HG03565 (cell line): ENCODE measurements around the gene TAL2.

Experiments
- ATAC-seq: cut with Tn5 transposase; IDR thresholded peaks from one replicate; pipeline ENCODE4 v1.9.1; 2021; ENCODE audit warnings: mild to moderate bottlenecking, moderate library complexity; ENCODE audit not compliant: unreplicated experiment

TAL2 gene

GRCh38 chr9:105662184-105663104 is at the start of gene TAL2:
Gene TAL2 (plus strand): TSS chr9:105662457. CDS start chr9:105662497, 40 bp downstream.
- ATAC-seq: peak; percentile 90

DNA sequence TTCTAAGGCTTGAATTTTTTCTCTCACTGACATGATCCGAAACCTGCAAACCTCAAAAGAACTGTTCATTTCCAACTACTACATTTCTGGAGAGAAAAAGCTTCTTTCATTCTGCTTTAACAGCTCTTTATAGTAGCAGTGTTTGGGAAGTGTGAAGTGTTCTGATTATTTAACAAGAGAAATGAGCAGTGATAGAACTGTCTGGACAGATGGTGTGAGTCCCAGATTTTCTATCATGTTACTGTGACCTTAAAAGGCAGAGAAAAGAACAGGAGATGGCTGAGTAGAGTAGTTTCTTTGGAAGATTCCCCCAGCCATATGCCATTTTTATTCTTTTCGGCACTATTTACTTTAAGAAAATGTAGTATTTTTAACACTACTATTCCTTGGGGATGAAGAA is 41.3 kb upstream of the TAL2 start:
- ATAC-seq: no peak

DNA sequence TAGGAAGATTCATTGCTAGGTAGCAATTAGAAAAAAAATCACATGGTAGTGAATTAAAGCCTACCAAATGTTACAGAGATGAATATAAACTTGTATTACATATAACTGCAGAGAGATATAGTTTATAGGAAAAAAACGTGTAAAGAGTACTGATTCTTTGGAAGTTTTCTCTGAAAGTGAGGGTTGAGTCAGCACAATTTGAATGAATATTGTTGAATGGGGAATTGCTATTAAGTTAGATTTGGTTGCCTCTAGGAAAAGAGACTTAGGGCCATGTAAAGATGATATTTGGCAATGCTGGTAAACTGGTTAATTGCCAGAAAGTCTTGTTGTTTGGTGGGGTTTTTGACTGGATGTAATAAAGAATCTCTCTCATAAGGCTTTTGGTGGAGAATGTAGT is 37.2 kb upstream of the TAL2 start:
- ATAC-seq: no peak

DNA sequence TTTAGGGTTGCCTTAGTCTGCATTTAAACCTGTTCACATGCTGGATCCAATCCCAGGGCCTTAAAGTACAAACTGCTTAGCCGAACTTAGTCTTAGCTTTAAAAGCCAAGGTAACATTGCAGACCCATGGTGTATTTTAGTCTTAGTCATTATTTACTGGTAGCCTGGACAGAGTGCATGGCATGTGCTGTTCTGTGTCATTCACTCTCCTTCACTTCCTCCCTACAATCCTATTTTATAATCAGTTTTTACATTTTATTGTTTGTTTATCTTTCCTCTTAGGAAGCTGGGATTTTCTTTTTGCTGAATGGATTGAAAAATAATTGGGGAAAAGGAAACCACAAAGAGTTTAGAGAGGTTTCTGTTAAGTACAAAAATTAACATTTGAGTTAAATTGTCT is 29.4 kb upstream of the TAL2 start:
- ATAC-seq: no peak

DNA sequence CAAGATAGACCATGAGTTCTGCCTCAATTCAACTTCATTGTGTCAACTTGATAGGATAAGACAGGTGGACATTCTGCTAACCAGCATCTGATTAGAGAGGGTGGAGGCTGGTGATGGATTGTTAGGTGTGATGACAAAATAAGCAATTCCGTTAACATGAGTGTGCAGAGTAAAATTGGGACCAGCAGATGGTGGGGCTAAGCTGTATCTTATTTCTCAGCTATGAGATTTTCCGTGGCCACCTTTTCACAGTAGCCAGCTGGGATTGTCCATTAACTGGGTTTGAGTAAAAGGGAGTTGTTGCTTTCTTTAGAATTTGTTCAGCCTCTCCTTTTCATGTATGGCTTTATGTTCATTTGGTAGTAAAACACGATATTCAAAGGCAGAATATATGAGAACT is 28.8 kb upstream of the TAL2 start:
- no peak for ATAC-seq

GRCh38 chr9:105636331-105636730 is 25.9 kb upstream of the TAL2 start:
- ATAC-seq: no peak

- ATAC-seq: no peak
These were observed 24.4 kb upstream of the TAL2 start for GRCh38 chr9:105637787-105638395.

GRCh38 chr9:105639936-105640335 is 22.3 kb upstream of the TAL2 start:
- no peak for ATAC-seq

GRCh38 chr9:105643795-105644194 is 18.5 kb upstream of the TAL2 start:
- no peak for ATAC-seq

GRCh38 chr9:105646879-105647594 is 15.2 kb upstream of the TAL2 start:
- ATAC-seq: no peak

DNA sequence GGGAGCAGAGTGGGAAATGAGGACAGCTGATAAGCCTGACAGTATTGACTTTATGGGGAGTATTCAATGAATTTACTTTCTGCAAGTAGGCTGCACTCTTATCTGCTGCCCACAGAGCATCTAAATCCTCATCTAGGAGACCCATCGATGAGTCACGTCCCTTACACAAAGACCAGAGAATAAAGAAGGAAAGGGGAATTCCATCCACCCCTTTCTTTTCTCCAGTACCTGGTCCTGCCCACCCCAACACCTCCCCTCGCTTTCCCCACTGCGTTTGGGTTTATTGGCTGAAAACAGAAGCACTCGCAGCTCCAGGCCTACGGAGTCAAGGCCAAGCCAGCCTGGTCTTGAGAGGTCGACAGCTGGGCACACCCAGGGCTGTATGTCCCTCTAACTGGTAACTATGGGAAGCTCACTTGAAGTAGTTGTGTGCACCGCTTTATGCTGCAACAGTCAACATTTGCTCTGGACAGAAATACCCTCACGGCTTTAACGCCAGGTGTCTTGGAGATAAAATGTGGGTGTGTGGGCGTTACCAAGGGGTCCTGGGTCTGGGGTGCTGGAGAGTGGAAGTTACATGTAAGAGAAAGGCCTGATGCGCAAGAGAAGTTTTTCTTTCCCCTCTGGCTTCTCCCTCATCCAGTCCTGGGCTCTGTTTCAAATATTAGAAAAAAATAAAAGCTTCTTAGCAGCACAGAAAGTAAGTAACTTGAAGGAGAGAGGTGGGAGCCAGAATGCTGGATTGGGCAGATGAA is 14.5 kb upstream of the TAL2 start:
- ATAC-seq: no peak

- ATAC-seq: no peak
These were observed 10.5 kb upstream of the TAL2 start for GRCh38 chr9:105651806-105652205.

DNA sequence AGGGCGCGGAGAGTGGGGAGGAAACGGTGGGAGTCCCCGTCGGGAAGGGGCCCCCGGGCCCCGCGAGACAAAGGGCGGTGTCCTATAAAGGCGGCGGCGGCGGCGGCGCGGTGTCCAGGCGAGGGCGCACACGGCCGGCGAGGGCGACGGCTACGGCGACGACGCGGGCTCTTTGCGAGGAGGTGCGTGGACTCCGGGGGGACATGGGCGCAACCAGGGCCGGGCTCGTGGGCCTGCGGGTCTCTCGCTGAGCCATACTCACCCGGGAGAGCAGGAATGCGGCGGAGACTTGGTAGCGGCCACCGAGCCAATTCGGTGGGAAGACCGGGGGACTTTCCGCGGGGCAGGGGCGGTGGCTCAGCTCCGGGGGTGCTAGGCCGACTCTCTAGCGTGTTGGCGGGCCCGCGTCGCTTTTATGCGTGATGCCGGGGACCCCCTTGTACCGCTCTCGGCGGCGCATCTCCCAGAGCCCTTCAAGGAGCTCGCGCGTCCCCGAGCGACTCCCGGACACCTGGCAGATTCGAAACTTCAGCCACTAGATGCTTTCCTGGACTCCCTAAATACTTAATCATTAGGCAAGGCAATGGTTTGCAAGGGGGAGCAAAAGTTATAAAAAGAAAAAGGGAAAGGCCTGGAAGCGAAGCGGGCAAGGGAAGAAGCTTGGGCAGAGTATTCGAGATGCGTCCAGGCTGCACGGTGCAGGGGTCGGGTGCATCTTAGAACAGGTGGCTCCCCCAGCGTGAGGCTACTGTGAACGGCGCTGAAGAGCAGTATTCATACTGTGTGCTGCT is 5.9 kb upstream of the TAL2 start:
- ATAC-seq: no peak

- ATAC-seq: no peak
These were observed 3.9 kb upstream of the TAL2 start for GRCh38 chr9:105658351-105658750.

GRCh38 chr9:105661011-105661410 is 1.2 kb upstream of the TAL2 start:
- ATAC-seq: no peak

- ATAC-seq: no peak
These were observed 1.7 kb downstream of the TAL2 start for GRCh38 chr9:105663914-105664313.

DNA sequence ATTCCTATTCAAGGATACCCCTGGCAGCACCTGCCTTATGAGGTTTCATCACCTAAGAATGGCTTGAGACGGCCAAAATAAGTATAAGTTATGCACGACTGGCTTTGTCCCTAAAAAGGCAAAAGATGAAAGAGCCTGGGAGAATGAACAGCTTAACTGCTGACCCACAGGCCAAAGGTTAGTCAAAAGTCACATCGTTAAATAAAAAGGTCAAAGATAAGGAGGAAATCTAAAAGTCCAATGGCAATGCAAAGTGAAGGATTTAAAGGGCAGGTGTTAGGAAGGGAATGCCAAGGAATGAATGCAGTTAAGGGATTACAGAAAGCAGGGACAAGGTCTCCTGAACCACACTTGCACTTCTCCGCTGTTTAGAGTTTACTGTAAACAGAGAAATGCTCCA is 5.6 kb downstream of the TAL2 start:
- no peak for ATAC-seq

DNA sequence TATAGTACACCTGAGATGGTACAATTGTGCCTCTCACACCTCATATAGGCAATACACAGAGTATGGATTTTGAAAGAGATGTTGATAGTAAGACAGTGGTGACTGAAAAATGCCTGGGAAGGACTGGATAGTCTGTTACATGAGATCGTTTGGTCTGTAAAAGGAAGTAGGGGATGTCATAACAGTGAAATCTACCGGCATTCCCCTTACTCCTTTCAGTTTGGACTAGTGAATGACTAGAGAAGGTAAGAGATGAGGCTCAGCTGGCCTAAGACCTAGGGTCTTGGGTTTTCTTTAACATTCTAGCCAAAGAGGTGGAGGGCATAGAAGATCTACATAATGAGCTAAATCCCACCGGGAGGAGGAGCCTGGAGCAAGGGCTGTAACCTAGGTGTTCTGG is 8.1 kb downstream of the TAL2 start:
- ATAC-seq: no peak

DNA sequence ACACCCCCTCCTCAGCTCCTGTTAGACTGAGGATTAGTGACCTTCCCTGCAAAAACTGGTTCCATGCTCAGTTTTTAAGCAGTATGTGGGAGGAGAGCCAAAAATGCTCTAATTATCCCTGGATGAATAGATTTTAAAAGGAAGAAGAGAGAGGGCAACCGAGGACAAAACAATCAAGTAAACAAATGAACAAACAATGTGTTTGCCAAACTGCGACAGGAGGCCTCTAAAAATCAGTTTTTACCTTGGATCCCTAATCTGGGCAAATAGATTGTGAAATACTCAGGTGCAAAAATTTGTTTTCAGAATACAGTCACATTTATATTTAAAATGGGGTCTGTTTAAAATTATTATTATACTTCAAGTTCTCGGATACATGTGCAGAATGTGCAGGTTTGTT is 8.5 kb downstream of the TAL2 start:
- ATAC-seq: no peak

DNA sequence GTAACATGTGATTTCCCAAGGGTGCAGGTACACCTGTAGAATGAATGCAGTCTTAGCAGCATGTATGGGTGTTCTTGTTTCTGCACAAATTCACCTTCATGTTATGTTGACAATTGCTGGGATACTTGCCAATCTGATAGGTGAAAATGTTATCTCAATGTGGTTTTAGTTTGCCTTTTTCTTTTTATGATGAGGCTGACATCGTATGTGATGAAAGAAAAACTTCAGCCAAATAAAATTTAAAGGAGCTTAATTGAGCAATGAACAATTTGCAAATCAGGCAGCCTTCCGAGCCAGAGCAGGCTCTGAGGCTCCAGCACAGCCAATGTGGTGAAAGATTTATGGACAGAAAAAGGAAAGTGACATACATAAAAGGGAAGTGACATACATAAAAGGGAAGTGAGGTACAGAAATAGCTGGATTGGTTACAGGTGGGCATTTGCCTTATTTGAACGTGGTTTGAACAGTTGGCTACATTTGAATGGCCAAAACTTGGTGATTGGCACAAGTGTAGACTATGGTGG is 10.5 kb downstream of the TAL2 start:
- peak; percentile 49 for ATAC-seq
